ENCODE data around the gene ZNF714. TPM values are rescaled to one million over a fixed set of nuclear protein-coding genes. Genes with fewer than 3 reads are reported as not detected.

Gene ZNF714
- polyA plus RNA-seq, 1 donor (not counting 4 experiments of a cell fraction or from before 2014, with no cell fraction given): 8.8 TPM

GRCh38 chr19:21141787-21142464 is 59.9 kb downstream of the ZNF714 start, which contains the start of gene ZNF431:
Gene ZNF431, plus strand, starts transcription at chr19:21142040. Its CDS starts 144 bp downstream, at chr19:21142184.
- Histone ChIP-seq H3K27ac (ENCODE audit: control insufficient read depth, insufficient read depth, low read length) (peak within 1 kb of the TSS; percentile 89), H3K9ac (ENCODE audit: control insufficient read depth, extremely low read depth, insufficient read depth, low read length) (peak within 1 kb of the TSS; percentile 95), H3K4me2 (ENCODE audit: control insufficient read depth, extremely low read depth, insufficient read depth, low read depth, low read length) (peak within 1 kb of the TSS; percentile 75), H3K4me3 (ENCODE audit: control insufficient read depth in 2 of 3, extremely low read depth in 1 of 3, insufficient read depth in 2 of 3, low read depth in 1 of 3, low read length in 3 of 3) (peak within 1 kb of the TSS; percentile 63 to 88 (median 84)), H3K36me3 (ENCODE audit: control insufficient read depth in 2 of 2, extremely low read depth in 1 of 2, insufficient read depth in 2 of 2, low read length in 2 of 2) (peaks cover 3 to 5% of the 10 kb centered on the region in 2 experiments), H3K9me3 (ENCODE audit: control insufficient read depth, low read depth, low read length) (no peaks in the 10 kb centered on the region), H3K27me3 (ENCODE audit: control insufficient read depth, extremely low read depth, insufficient read depth, low read length) (no peaks in the 10 kb centered on the region), H3K79me2 (ENCODE audit: control insufficient read depth, insufficient read depth, low read length) (peaks cover 18% of the 10 kb centered on the region), H2AFZ (ENCODE audit: control insufficient read depth, low read length) (peak within 1 kb of the TSS; percentile 94), H3K4me1 (ENCODE audit: control insufficient read depth, extremely low read depth, insufficient read depth, low read length) (peaks cover 11% of the 10 kb centered on the region), H4K20me1 (ENCODE audit: control insufficient read depth, extremely low read depth, insufficient read depth, low read length) (no peaks in the 10 kb centered on the region), H3K9me1 (ENCODE audit: control insufficient read depth, extremely low read depth, insufficient read depth, low read length) (no peaks in the 10 kb centered on the region)
- dilution Hi-C loops (cut with MboI; ENCODE audit: extremely low pct_ligation_motif_present, low sequenced_read_pairs): no loop called here
- DNase-seq (ENCODE audit: low read depth, low spot score): no peak
- peak; percentile 73 for FAIRE-seq
- TF ChIP-seq EZH2 (IDR thresholded peaks at IDR 0.05; ENCODE audit: low read length) (no peak), CTCF (optimal IDR thresholded peaks at IDR 0.05 in 1 of 3, IDR thresholded peaks at IDR 0.05 in 1 of 3, conservative IDR thresholded peaks at IDR 0.05 in 1 of 3; ENCODE audit: extremely low read depth in 1 of 3, insufficient read depth in 2 of 3, low read length in 3 of 3) (no peak)

DNA sequence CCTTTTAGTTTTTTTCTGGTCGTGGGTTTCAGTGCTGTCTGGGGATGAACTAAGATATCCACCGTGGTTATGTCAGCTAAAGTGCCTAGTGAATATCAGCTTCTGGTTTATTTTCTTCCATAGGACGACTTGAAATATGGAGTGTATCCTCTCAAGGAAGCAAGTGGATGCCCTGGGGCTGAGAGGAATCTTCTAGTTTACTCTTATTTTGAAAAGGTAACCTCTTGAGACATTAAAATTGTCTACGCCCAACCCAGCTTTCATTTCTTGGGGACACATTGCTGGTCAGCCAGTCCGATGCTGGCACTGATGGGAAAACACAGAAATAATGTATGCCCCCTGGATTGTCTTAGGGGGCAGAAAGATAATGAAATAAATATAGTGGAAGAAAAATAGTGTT is 61.4 kb downstream of the ZNF714 start:
- peaks cover 5% of the 10 kb centered on the region in 2 experiments for H3K36me3 ChIP-seq (ENCODE audit: control insufficient read depth in 2 of 2, extremely low read depth in 1 of 2, insufficient read depth in 2 of 2, low read length in 2 of 2)
- H3K9me3 ChIP-seq (ENCODE audit: control insufficient read depth, low read depth, low read length): no peaks in the 10 kb centered on the region
- DNase-seq (ENCODE audit: low read depth, low spot score) (no peak), FAIRE-seq (no peak)
- H2AFZ ChIP-seq (ENCODE audit: control insufficient read depth, low read length): no peak overlapping the region
- H4K20me1 ChIP-seq (ENCODE audit: control insufficient read depth, extremely low read depth, insufficient read depth, low read length): no peaks in the 10 kb centered on the region
- dilution Hi-C loops (cut with MboI; ENCODE audit: extremely low pct_ligation_motif_present, low sequenced_read_pairs): no loop called here
- peaks cover 18% of the 10 kb centered on the region for H3K79me2 ChIP-seq (ENCODE audit: control insufficient read depth, insufficient read depth, low read length)
- peak overlapping the region; percentile 7 to 88 (median 63) for H3K4me3 ChIP-seq (ENCODE audit: control insufficient read depth in 2 of 3, extremely low read depth in 1 of 3, insufficient read depth in 2 of 3, low read depth in 1 of 3, low read length in 3 of 3)
- TF ChIP-seq EZH2 (IDR thresholded peaks at IDR 0.05; ENCODE audit: low read length) (no peak), CTCF (optimal IDR thresholded peaks at IDR 0.05 in 1 of 3, IDR thresholded peaks at IDR 0.05 in 1 of 3, conservative IDR thresholded peaks at IDR 0.05 in 1 of 3; ENCODE audit: extremely low read depth in 1 of 3, insufficient read depth in 2 of 3, low read length in 3 of 3) (no peak)
- H3K27me3 ChIP-seq (ENCODE audit: control insufficient read depth, extremely low read depth, insufficient read depth, low read length): no peaks in the 10 kb centered on the region
- H3K4me1 ChIP-seq (ENCODE audit: control insufficient read depth, extremely low read depth, insufficient read depth, low read length): peaks cover 11% of the 10 kb centered on the region
- H3K9ac ChIP-seq (ENCODE audit: control insufficient read depth, extremely low read depth, insufficient read depth, low read length): peak overlapping the region; percentile 52
- H3K4me2 ChIP-seq (ENCODE audit: control insufficient read depth, extremely low read depth, insufficient read depth, low read depth, low read length): peak overlapping the region; percentile 75
- H3K27ac ChIP-seq (ENCODE audit: control insufficient read depth, insufficient read depth, low read length): peak overlapping the region; percentile 89
- H3K9me1 ChIP-seq (ENCODE audit: control insufficient read depth, extremely low read depth, insufficient read depth, low read length): no peaks in the 10 kb centered on the region

Data from keratinocyte (primary cell).